ENCODE results near the gene IGFN1.

The IGFN1 gene

DNA sequence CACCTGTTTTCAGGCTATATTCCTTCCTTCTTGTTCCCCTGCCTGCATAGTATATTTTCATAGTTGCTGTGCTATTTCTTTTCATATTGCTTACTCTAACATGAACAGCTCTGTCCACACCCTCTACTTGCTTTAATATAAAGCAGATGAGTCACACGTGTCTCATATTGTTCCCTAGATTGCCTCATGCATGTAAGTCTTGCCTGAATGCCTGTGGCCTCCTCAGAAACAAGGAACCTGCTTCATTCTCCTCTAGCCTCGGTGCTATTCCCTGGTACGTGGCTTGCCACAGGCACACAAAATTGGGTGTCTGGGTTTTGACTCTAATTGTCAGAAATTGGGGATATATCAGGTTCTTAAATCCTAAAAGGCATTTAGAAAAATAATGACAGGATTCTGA, 76.2 kb downstream of the IGFN1 start:
- Histone ChIP-seq H3K36me3 (ENCODE audit: control insufficient read depth in 1 of 2, insufficient read depth in 2 of 2, low read depth in 1 of 2, low read length in 2 of 2) (no peaks in the 10 kb centered on the region), H3K23ac (ENCODE audit: low read length in 2 of 2) (no peak overlapping the region), H3K14ac (ENCODE audit: low read length in 2 of 2) (no peak overlapping the region), H3K4me2 (ENCODE audit: low read length, poor library complexity, severe bottlenecking) (no peak overlapping the region), H2AK5ac (ENCODE audit: low read length, severe bottlenecking) (no peak overlapping the region), H3K9me3 (ENCODE audit: control insufficient read depth, low read length) (no peaks in the 10 kb centered on the region), H4K8ac (ENCODE audit: low read length) (no peak overlapping the region), H2BK5ac (ENCODE audit: low read depth, low read length, poor library complexity, severe bottlenecking) (no peak overlapping the region), H3K27me3 (ENCODE audit: control insufficient read depth in 1 of 2, insufficient read depth in 1 of 2, low read length in 2 of 2) (peaks cover 0 to 6% of the 10 kb centered on the region in 2 experiments), H4K91ac (ENCODE audit: low read length) (no peak overlapping the region), H2BK15ac (ENCODE audit: low read depth, poor library complexity, severe bottlenecking) (no peak overlapping the region), H2BK120ac (ENCODE audit: low read depth, low read length) (no peak overlapping the region), H3K4me3 (ENCODE audit: insufficient read depth in 1 of 2, low read depth in 1 of 2, low read length in 2 of 2) (no peak overlapping the region), H3K18ac (ENCODE audit: low read depth in 1 of 2, low read length in 2 of 2) (no peak overlapping the region), H3K4me1 (ENCODE audit: control insufficient read depth, insufficient read depth, low read depth, low read length) (peaks cover 9% of the 10 kb centered on the region), H2BK12ac (ENCODE audit: low read length in 2 of 2) (no peak overlapping the region), H2AFZ (ENCODE audit: low read depth, low read length) (no peak overlapping the region), H3K27ac (ENCODE audit: low read length, poor library complexity, severe bottlenecking) (no peak overlapping the region), H3K79me1 (replicated peaks; ENCODE audit: low read length, poor library complexity, severe bottlenecking) (no peaks in the 10 kb centered on the region), H3K4ac (ENCODE audit: low read depth in 1 of 2, low read length in 2 of 2) (no peak overlapping the region), H3K9ac (ENCODE audit: low read length) (no peak overlapping the region)
- peak; percentile 58 for DNase-seq
- 63% methylated on average over 3 of the region's 3 CpGs for WGBS

DNA sequence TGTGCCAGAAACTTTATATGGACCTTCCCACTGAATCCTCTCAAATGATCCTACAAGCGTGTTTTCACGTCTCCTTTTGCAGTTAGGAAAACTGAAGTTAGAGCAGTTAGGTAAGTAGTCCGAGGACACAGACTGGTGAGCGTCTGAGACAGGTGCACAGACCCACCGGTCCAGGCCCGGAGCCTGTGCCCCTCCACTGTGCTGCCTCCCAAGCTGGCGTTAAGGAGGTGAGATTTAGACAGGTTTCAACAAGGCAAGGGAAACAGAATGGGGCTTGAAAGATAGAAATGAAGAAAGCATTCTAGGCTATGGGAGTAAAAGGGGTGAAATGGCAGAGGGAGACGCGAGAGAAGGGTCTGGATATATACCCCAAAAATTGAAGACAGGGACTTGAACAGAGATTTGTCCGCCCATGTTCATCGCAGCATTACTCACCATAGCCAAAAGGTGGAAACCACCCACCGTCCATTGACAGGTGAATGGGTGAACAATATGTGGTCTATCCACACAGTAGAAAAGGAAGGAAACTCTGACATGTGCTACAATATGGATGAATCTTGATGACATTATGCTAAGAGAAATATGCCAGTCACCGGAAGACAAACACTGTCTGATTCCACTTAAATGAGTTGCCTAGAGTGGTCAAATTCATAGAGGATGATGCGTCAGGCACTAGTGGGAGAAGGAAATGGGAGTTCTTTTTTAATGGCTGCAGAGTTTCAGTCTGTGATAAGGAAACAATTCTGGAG, 77.0 kb downstream of the IGFN1 start:
- H3K4me2 ChIP-seq (ENCODE audit: low read length, poor library complexity, severe bottlenecking), result no peak overlapping the region
- H3K4me1 ChIP-seq (ENCODE audit: control insufficient read depth, insufficient read depth, low read depth, low read length), result peaks cover 9% of the 10 kb centered on the region
- 85% methylated on average over 14 of the region's 14 CpGs for whole genome bisulfite sequencing
- no peak overlapping the region for H2BK5ac ChIP-seq (ENCODE audit: low read depth, low read length, poor library complexity, severe bottlenecking)
- peaks cover 0 to 6% of the 10 kb centered on the region in 2 experiments for H3K27me3 ChIP-seq (ENCODE audit: control insufficient read depth in 1 of 2, insufficient read depth in 1 of 2, low read length in 2 of 2)
- no peak overlapping the region for H3K27ac ChIP-seq (ENCODE audit: low read length, poor library complexity, severe bottlenecking)
- no peak overlapping the region for H2BK12ac ChIP-seq (ENCODE audit: low read length in 2 of 2)
- H3K4me3 ChIP-seq (ENCODE audit: insufficient read depth in 1 of 2, low read depth in 1 of 2, low read length in 2 of 2), result no peak overlapping the region
- no peak overlapping the region for H3K14ac ChIP-seq (ENCODE audit: low read length in 2 of 2)
- no peaks in the 10 kb centered on the region for H3K79me1 ChIP-seq (replicated peaks; ENCODE audit: low read length, poor library complexity, severe bottlenecking)
- no peak overlapping the region for H3K23ac ChIP-seq (ENCODE audit: low read length in 2 of 2)
- no peak overlapping the region for H4K91ac ChIP-seq (ENCODE audit: low read length)
- DNase-seq, result peak; percentile 26
- no peak overlapping the region for H3K18ac ChIP-seq (ENCODE audit: low read depth in 1 of 2, low read length in 2 of 2)
- H2BK120ac ChIP-seq (ENCODE audit: low read depth, low read length), result no peak overlapping the region
- no peaks in the 10 kb centered on the region for H3K9me3 ChIP-seq (ENCODE audit: control insufficient read depth, low read length)
- H3K36me3 ChIP-seq (ENCODE audit: control insufficient read depth in 1 of 2, insufficient read depth in 2 of 2, low read depth in 1 of 2, low read length in 2 of 2), result no peaks in the 10 kb centered on the region
- no peak overlapping the region for H2AK5ac ChIP-seq (ENCODE audit: low read length, severe bottlenecking)
- H2AFZ ChIP-seq (ENCODE audit: low read depth, low read length), result no peak overlapping the region
- H4K8ac ChIP-seq (ENCODE audit: low read length), result no peak overlapping the region
- no peak overlapping the region for H2BK15ac ChIP-seq (ENCODE audit: low read depth, poor library complexity, severe bottlenecking)
- no peak overlapping the region for H3K9ac ChIP-seq (ENCODE audit: low read length)
- H3K4ac ChIP-seq (ENCODE audit: low read depth in 1 of 2, low read length in 2 of 2), result no peak overlapping the region

- H3K4ac ChIP-seq (ENCODE audit: low read depth in 1 of 2, low read length in 2 of 2), result no peak overlapping the region
- H2BK15ac ChIP-seq (ENCODE audit: low read depth, poor library complexity, severe bottlenecking), result no peak overlapping the region
- peaks cover 0 to 6% of the 10 kb centered on the region in 2 experiments for H3K27me3 ChIP-seq (ENCODE audit: control insufficient read depth in 1 of 2, insufficient read depth in 1 of 2, low read length in 2 of 2)
- H2BK5ac ChIP-seq (ENCODE audit: low read depth, low read length, poor library complexity, severe bottlenecking), result no peak overlapping the region
- H2BK120ac ChIP-seq (ENCODE audit: low read depth, low read length), result no peak overlapping the region
- no peak overlapping the region for H3K9ac ChIP-seq (ENCODE audit: low read length)
- H3K14ac ChIP-seq (ENCODE audit: low read length in 2 of 2), result no peak overlapping the region
- H3K4me3 ChIP-seq (ENCODE audit: insufficient read depth in 1 of 2, low read depth in 1 of 2, low read length in 2 of 2), result no peak overlapping the region
- no peak overlapping the region for H4K91ac ChIP-seq (ENCODE audit: low read length)
- DNase-seq, result peak; percentile 80
- no peak overlapping the region for H3K18ac ChIP-seq (ENCODE audit: low read depth in 1 of 2, low read length in 2 of 2)
- no peak overlapping the region for H3K23ac ChIP-seq (ENCODE audit: low read length in 2 of 2)
- WGBS, result 46% methylated on average over 12 of the region's 12 CpGs
- H3K36me3 ChIP-seq (ENCODE audit: control insufficient read depth in 1 of 2, insufficient read depth in 2 of 2, low read depth in 1 of 2, low read length in 2 of 2), result no peaks in the 10 kb centered on the region
- no peak overlapping the region for H4K8ac ChIP-seq (ENCODE audit: low read length)
- peaks cover 12% of the 10 kb centered on the region for H3K4me1 ChIP-seq (ENCODE audit: control insufficient read depth, insufficient read depth, low read depth, low read length)
- H3K4me2 ChIP-seq (ENCODE audit: low read length, poor library complexity, severe bottlenecking), result no peak overlapping the region
- no peaks in the 10 kb centered on the region for H3K9me3 ChIP-seq (ENCODE audit: control insufficient read depth, low read length)
- no peak overlapping the region for H2AFZ ChIP-seq (ENCODE audit: low read depth, low read length)
- H3K27ac ChIP-seq (ENCODE audit: low read length, poor library complexity, severe bottlenecking), result no peak overlapping the region
- no peaks in the 10 kb centered on the region for H3K79me1 ChIP-seq (replicated peaks; ENCODE audit: low read length, poor library complexity, severe bottlenecking)
- no peak overlapping the region for H2AK5ac ChIP-seq (ENCODE audit: low read length, severe bottlenecking)
- no peak overlapping the region for H2BK12ac ChIP-seq (ENCODE audit: low read length in 2 of 2)
These were observed 78.1 kb downstream of the IGFN1 start for GRCh38 chr1:201268604-201269151.

DNA sequence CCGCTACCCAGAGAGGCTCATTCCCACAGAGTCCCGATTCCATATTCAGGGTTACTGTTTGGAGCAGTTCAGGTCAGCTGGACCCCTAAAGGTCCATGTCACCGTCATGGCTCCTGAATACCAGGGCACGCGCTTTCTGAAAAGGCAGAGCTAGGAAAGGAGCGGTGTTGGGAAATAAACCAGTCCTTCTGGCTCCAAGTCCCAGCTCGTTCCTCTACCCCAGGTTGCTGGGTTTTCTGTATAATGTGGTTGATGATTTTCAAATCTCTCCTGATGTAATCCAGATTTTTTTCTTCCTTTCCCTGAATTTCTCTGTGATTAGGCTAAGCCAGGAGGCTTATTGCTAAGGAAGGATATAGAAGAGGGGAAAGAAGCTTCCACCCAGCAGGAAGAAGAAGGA, 78.7 kb downstream of the IGFN1 start:
- Histone ChIP-seq H2AK5ac (ENCODE audit: low read length, severe bottlenecking) (no peak overlapping the region), H3K4me2 (ENCODE audit: low read length, poor library complexity, severe bottlenecking) (no peak overlapping the region), H3K36me3 (ENCODE audit: control insufficient read depth in 1 of 2, insufficient read depth in 2 of 2, low read depth in 1 of 2, low read length in 2 of 2) (no peaks in the 10 kb centered on the region), H3K18ac (ENCODE audit: low read depth in 1 of 2, low read length in 2 of 2) (no peak overlapping the region), H2BK120ac (ENCODE audit: low read depth, low read length) (no peak overlapping the region), H3K27me3 (ENCODE audit: control insufficient read depth in 1 of 2, insufficient read depth in 1 of 2, low read length in 2 of 2) (peaks cover 0 to 6% of the 10 kb centered on the region in 2 experiments), H2AFZ (ENCODE audit: low read depth, low read length) (no peak overlapping the region), H3K27ac (ENCODE audit: low read length, poor library complexity, severe bottlenecking) (no peak overlapping the region), H3K9ac (ENCODE audit: low read length) (no peak overlapping the region), H4K91ac (ENCODE audit: low read length) (no peak overlapping the region), H3K79me1 (replicated peaks; ENCODE audit: low read length, poor library complexity, severe bottlenecking) (no peaks in the 10 kb centered on the region), H3K14ac (ENCODE audit: low read length in 2 of 2) (no peak overlapping the region), H2BK5ac (ENCODE audit: low read depth, low read length, poor library complexity, severe bottlenecking) (no peak overlapping the region), H3K4me1 (ENCODE audit: control insufficient read depth, insufficient read depth, low read depth, low read length) (peaks cover 12% of the 10 kb centered on the region), H3K4me3 (ENCODE audit: insufficient read depth in 1 of 2, low read depth in 1 of 2, low read length in 2 of 2) (no peak overlapping the region), H2BK15ac (ENCODE audit: low read depth, poor library complexity, severe bottlenecking) (no peak overlapping the region), H2BK12ac (ENCODE audit: low read length in 2 of 2) (no peak overlapping the region), H3K9me3 (ENCODE audit: control insufficient read depth, low read length) (no peaks in the 10 kb centered on the region), H3K23ac (ENCODE audit: low read length in 2 of 2) (no peak overlapping the region), H3K4ac (ENCODE audit: low read depth in 1 of 2, low read length in 2 of 2) (no peak overlapping the region), H4K8ac (ENCODE audit: low read length) (no peak overlapping the region)
- no peak for DNase-seq
- WGBS, result 97% methylated on average over 7 of the region's 7 CpGs
